Nephron (organoid): ENCODE results near the gene RBM10.
A peak's percentile ranks its signal among the peaks of the same experiment; 100 is the strongest.
"Not testable (repeated sequence)": the region's sequence is repeated elsewhere in the genome, so short reads cannot be mapped to it uniquely, and the experiment has no call there.

Experiments
- H3K27ac Mint-ChIP-seq, 3 experiments: 2 replicates each; pipeline ENCODE4 v1.8.0; 2020; ENCODE audit warnings: mixed read lengths in 3 of 3, mild to moderate bottlenecking in 2 of 3, moderate library complexity in 1 of 3
- H3K27me3 Mint-ChIP-seq: 2 replicates; pipeline ENCODE4 v1.8.0; 2021; ENCODE audit warnings: low read depth, mild to moderate bottlenecking, moderate library complexity, mixed read lengths
- H3K36me3 Mint-ChIP-seq: 2 replicates; pipeline ENCODE4 v1.8.0; 2020; ENCODE audit warnings: low read depth, mixed read lengths
- H3K4me1 Mint-ChIP-seq: 2 replicates; pipeline ENCODE4 v1.8.0; 2020; ENCODE audit warnings: mixed read lengths
- H3K4me3 Mint-ChIP-seq, 3 experiments: 2 replicates each; pipeline ENCODE4 v1.8.0; 2020; ENCODE audit warnings: mild to moderate bottlenecking in 3 of 3, mixed read lengths in 3 of 3, moderate library complexity in 2 of 3
- H3K9me3 Mint-ChIP-seq: 2 replicates; pipeline ENCODE4 v1.8.0; 2020; ENCODE audit warnings: mixed read lengths
- TF ChIP-seq, protein P1 (sequence below), 3 experiments: fragments of 200-600 bp; sonication (generic); IDR thresholded peaks; one replicate each; pipeline ENCODE4 v1.5.0; 2021; ENCODE audit warnings: antibody characterized with exemption in 3 of 3; ENCODE audit not compliant: unreplicated experiment in 3 of 3

RBM10 gene

DNA sequence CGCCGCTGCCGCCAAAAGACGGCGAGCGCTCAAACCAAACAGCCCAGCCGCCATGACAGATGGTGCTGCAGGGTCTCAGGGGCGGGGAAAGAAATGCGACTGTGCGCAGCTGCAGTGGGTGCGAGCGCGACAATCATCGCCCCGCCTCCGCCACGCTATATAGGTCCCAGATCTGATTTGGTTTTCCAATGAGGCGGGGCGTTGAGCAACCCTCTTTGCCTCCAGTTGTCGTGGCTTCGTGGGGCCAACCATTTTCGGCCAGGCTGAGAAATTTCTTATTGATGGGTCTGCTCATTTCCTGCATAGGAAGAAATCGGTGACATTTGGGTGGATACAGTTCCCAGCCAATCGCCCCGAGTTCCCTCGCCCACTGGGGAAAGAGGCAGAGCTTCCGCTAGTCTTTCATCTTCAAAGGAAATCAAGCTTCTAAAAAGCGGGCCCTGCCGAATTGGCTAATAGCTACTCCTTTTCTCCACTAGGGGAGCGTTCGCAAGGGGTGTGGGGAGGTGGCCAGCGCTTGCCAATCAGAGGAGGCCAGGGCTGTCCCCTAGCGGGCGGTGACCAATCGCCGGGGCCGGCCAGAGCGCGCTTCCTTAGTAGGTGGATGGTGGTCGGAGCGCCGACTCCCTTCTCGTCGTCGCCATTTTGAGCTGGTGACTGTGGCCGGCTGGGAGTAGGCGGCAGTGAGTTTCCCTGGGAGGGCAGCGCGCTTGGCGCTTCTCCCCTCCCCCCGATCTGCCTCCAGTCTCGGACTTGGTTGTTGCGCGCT is at the start of gene RBM10, which contains the start of gene NDUFB11:
RBM10 (plus strand) TSS at position 596 of the 769 bp plus-strand sequence. CDS start 2,261 bp downstream, outside the sequence.
NDUFB11 (minus strand) TSS at position 77 of the 769 bp plus-strand sequence; CDS start at position 54, 23 bp downstream.
- Mint-ChIP-seq H3K4me1 (no peaks in the 10 kb centered on the region), H3K27me3 (no peaks in the 10 kb centered on the region), H3K27ac (peak within 1 kb of the TSS; percentile 96 to 100 (median 100)), H3K4me3 (peak within 1 kb of the TSS; percentile 97 to 100 (median 99)), H3K36me3 (peaks cover 43% of the 10 kb centered on the region), H3K9me3 (peaks cover 24% of the 10 kb centered on the region)
- TF ChIP-seq, protein P1, sequence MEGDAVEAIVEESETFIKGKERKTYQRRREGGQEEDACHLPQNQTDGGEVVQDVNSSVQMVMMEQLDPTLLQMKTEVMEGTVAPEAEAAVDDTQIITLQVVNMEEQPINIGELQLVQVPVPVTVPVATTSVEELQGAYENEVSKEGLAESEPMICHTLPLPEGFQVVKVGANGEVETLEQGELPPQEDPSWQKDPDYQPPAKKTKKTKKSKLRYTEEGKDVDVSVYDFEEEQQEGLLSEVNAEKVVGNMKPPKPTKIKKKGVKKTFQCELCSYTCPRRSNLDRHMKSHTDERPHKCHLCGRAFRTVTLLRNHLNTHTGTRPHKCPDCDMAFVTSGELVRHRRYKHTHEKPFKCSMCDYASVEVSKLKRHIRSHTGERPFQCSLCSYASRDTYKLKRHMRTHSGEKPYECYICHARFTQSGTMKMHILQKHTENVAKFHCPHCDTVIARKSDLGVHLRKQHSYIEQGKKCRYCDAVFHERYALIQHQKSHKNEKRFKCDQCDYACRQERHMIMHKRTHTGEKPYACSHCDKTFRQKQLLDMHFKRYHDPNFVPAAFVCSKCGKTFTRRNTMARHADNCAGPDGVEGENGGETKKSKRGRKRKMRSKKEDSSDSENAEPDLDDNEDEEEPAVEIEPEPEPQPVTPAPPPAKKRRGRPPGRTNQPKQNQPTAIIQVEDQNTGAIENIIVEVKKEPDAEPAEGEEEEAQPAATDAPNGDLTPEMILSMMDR (IDR thresholded peaks at IDR 0.05; ENCODE audit: unreplicated experiment in 3 of 3) = peak; percentile 62 to 70 (median 67)

DNA sequence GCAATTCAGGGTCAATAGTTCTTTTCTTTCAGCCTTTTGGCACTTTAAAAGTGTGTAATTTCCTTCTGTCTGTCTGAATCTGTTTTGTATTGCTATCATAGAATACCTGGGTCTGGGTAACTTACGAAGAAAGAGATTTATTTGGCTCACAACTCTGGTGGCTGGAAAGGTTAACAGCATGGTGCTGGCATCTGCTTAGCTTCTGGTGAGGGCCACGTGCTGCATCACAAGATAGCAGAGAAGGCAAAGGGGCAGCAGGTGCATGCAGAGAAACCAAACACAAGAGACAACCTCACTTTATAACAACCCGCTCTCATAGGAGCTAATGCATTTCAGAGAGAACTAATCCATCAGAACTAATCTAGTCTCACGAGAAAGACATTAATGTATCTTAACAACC is 48.0 kb upstream of the RBM10 start:
- Mint-ChIP-seq H3K36me3 (peaks cover 8% of the 10 kb centered on the region), H3K27ac (no peak overlapping the region), H3K4me3 (no peak overlapping the region), H3K27me3 (no peaks in the 10 kb centered on the region), H3K9me3 (peaks cover 13% of the 10 kb centered on the region), H3K4me1 (no peaks in the 10 kb centered on the region)
- TF ChIP-seq, protein P1 (IDR thresholded peaks at IDR 0.05; ENCODE audit: unreplicated experiment in 3 of 3) = no peak

GRCh38 chrX:47098338-47099094 is 46.5 kb upstream of the RBM10 start:
- TF ChIP-seq, protein P1 (IDR thresholded peaks at IDR 0.05; ENCODE audit: unreplicated experiment in 3 of 3) = no peak
- peaks cover 8% of the 10 kb centered on the region for H3K36me3 Mint-ChIP-seq
- H3K9me3 Mint-ChIP-seq = peaks cover 16% of the 10 kb centered on the region
- no peak overlapping the region for H3K4me3 Mint-ChIP-seq
- H3K27ac Mint-ChIP-seq = no peak overlapping the region
- H3K4me1 Mint-ChIP-seq = no peaks in the 10 kb centered on the region
- H3K27me3 Mint-ChIP-seq = no peaks in the 10 kb centered on the region

GRCh38 chrX:47101206-47101605 is 43.8 kb upstream of the RBM10 start:
- Mint-ChIP-seq H3K4me3 (no peak overlapping the region), H3K4me1 (no peaks in the 10 kb centered on the region), H3K27me3 (no peaks in the 10 kb centered on the region), H3K36me3 (peaks cover 8% of the 10 kb centered on the region), H3K27ac (no peak overlapping the region), H3K9me3 (peaks cover 18% of the 10 kb centered on the region)
- TF ChIP-seq, protein P1 (IDR thresholded peaks at IDR 0.05; ENCODE audit: unreplicated experiment in 3 of 3) = no peak

- peaks cover 20% of the 10 kb centered on the region for H3K9me3 Mint-ChIP-seq
- H3K36me3 Mint-ChIP-seq, H3K27me3 Mint-ChIP-seq, H3K27ac Mint-ChIP-seq, H3K4me3 Mint-ChIP-seq, H3K4me1 Mint-ChIP-seq: not testable (repeated sequence)
Measured at GRCh38 chrX:47110936-47111615, 33.9 kb upstream of the RBM10 start.
